Vagina (tissue), 2 donors: ENCODE data around the gene NUDT2.

ENCODE experiments used
- CTCF ChIP-seq, 3 experiments: fragments of 450-650 bp in 2 of 3; fragments of 200-600 bp in 1 of 3; sonication (generic) in 1 of 3; IDR thresholded peaks; one replicate each; pipeline ENCODE4 v1.5.1; 2017 to 2019; ENCODE audit warnings: antibody characterized with exemption in 3 of 3, mild to moderate bottlenecking in 2 of 3, moderate library complexity in 2 of 3
- POLR2AphosphoS5 ChIP-seq, 2 donors: sonication (generic); formaldehyde crosslinking; IDR thresholded peaks; one replicate each; pipeline ENCODE4 v1.9.0; 2017; ENCODE audit warnings: antibody characterized with exemption in 2 of 2, mild to moderate bottlenecking in 2 of 2, low read depth in 1 of 2; ENCODE audit not compliant: insufficient read depth in 1 of 2

- TF ChIP-seq POLR2AphosphoS5 (IDR thresholded peaks at IDR 0.05; ENCODE audit: insufficient read depth in 1 of 2, low read depth in 1 of 2) (no peak), CTCF (IDR thresholded peaks at IDR 0.05) (no peak)
Observed at GRCh38 chr9:34343605-34344004, 14.2 kb downstream of the NUDT2 start.
